GM12878 (cell line): ENCODE measurements around the gene PTH. TPM values are rescaled to one million over a fixed set of nuclear protein-coding genes. Genes with fewer than 3 reads are reported as not detected.
A peak's percentile ranks its signal among the peaks of the same experiment; 100 is the strongest.

ENCODE experiments used
- BHLHE40 ChIP-seq, 2 experiments: fragments of 450-650 bp in 1 of 2; IDR thresholded peaks; 2 replicates each; pipeline ENCODE4 v1.6.1; 2011 to 2017; ENCODE audit warnings: low read depth in 2 of 2, borderline replicate concordance in 1 of 2, improper control_type of control experiment in 1 of 2, low read length in 1 of 2, mild to moderate bottlenecking in 1 of 2
- BRCA1 ChIP-seq: IDR thresholded peaks from 2 replicates; pipeline ENCODE4 v1.6.1; 2011; ENCODE audit warnings: low read depth, low read length, improper control_type of control experiment
- CBX5 ChIP-seq: sonication (generic); IDR thresholded peaks from 2 replicates; pipeline ENCODE4 v1.6.1; 2016; ENCODE audit warnings: low read depth, moderate library complexity, mild to moderate bottlenecking, inconsistent platforms
- EGR1 ChIP-seq, 2 experiments: IDR thresholded peaks; 1 replicate in 1 of 2; 2 replicates in 1 of 2; pipeline ENCODE4 v1.6.1; 2011 to 2012; ENCODE audit warnings: low read depth in 2 of 2, low read length in 2 of 2, borderline replicate concordance in 1 of 2, mild to moderate bottlenecking in 1 of 2, moderate library complexity in 1 of 2
- ELK1 ChIP-seq: IDR thresholded peaks from 2 replicates; pipeline ENCODE4 v1.6.1; 2012; ENCODE audit warnings: low read depth, low read length, improper control_type of control experiment
- HDAC6 ChIP-seq: fragments of 200-600 bp; sonication (generic); IDR thresholded peaks from one replicate; pipeline ENCODE4 v1.8.0; 2017; ENCODE audit warnings: antibody characterized with exemption; ENCODE audit not compliant: unreplicated experiment
- IKZF1 ChIP-seq: fragments of 450-650 bp; conservative IDR thresholded peaks from 2 replicates; pipeline ENCODE4 v1.6.1; 2017; ENCODE audit warnings: antibody characterized with exemption, mild to moderate bottlenecking
- KDM1A ChIP-seq: fragments of 200-600 bp; sonication (generic); IDR thresholded peaks from 2 replicates; pipeline ENCODE4 v1.6.1; 2016; ENCODE audit warnings: borderline replicate concordance
- MEF2B ChIP-seq: fragments of 450-650 bp; IDR thresholded peaks from 2 replicates; pipeline ENCODE4 v1.6.1; 2018; ENCODE audit warnings: mild to moderate bottlenecking, moderate library complexity; ENCODE audit not compliant: partially characterized antibody, poor library complexity, severe bottlenecking
- MLLT1 ChIP-seq: fragments of 450-650 bp; IDR thresholded peaks from 2 replicates; pipeline ENCODE4 v1.6.1; 2016; ENCODE audit warnings: mild to moderate bottlenecking
- MTA2 ChIP-seq: fragments of 450-650 bp; IDR thresholded peaks from 2 replicates; pipeline ENCODE4 v1.6.1; 2016; ENCODE audit warnings: low read depth, mild to moderate bottlenecking, moderate library complexity
- MXI1 ChIP-seq: fragments of 150-350 bp; IDR thresholded peaks from 2 replicates; pipeline ENCODE4 v1.6.1; 2011; ENCODE audit warnings: low read depth, mild to moderate bottlenecking, inconsistent platforms, low read length, improper control_type of control experiment
- MYB ChIP-seq: fragments of 150-350 bp; IDR thresholded peaks from 2 replicates; pipeline ENCODE4 v1.6.1; 2014; ENCODE audit warnings: mild to moderate bottlenecking, low read depth, low read length, borderline replicate concordance
- NFIC ChIP-seq: IDR thresholded peaks from 2 replicates; pipeline ENCODE4 v1.6.1; 2012; ENCODE audit warnings: low read depth, mild to moderate bottlenecking, inconsistent platforms, low read length, moderate library complexity
- NFYB ChIP-seq: IDR thresholded peaks from 2 replicates; pipeline ENCODE4 v1.6.1; 2011; ENCODE audit warnings: low read depth, mild to moderate bottlenecking, low read length, improper control_type of control experiment, moderate library complexity; ENCODE audit not compliant: insufficient read depth
- POLR2AphosphoS5 ChIP-seq: IDR thresholded peaks from 2 replicates; pipeline ENCODE4 v1.6.1; 2011; ENCODE audit warnings: mild to moderate bottlenecking, low read length, inconsistent platforms
- RAD51 ChIP-seq: fragments of 450-650 bp; IDR thresholded peaks from 2 replicates; pipeline ENCODE4 v1.6.1; 2016; ENCODE audit warnings: moderate library complexity, mild to moderate bottlenecking, inconsistent platforms
- RUNX3 ChIP-seq: IDR thresholded peaks from 2 replicates; pipeline ENCODE4 v1.6.1; 2012; ENCODE audit warnings: low read length, inconsistent platforms
- SREBF1 ChIP-seq: IDR thresholded peaks from 2 replicates; pipeline ENCODE4 v1.6.1; 2012; ENCODE audit warnings: mild to moderate bottlenecking, low read length
- SREBF2 ChIP-seq: IDR thresholded peaks from 2 replicates; pipeline ENCODE4 v1.6.1; 2012; ENCODE audit warnings: mild to moderate bottlenecking, low read length
- SRF ChIP-seq, 2 experiments: IDR thresholded peaks; 2 replicates each; pipeline ENCODE4 v1.6.1; 2011; ENCODE audit warnings: low read depth in 2 of 2, low read length in 2 of 2, mild to moderate bottlenecking in 1 of 2, moderate library complexity in 1 of 2
- TCF3 ChIP-seq: IDR thresholded peaks from 2 replicates; pipeline ENCODE4 v1.6.1; 2012; ENCODE audit warnings: low read depth, mild to moderate bottlenecking, low read length, borderline replicate concordance; ENCODE audit not compliant: insufficient read depth
- USF2 ChIP-seq: IDR thresholded peaks from 2 replicates; pipeline ENCODE4 v1.6.1; 2011; ENCODE audit warnings: low read depth, low read length, improper control_type of control experiment, borderline replicate concordance
- WRNIP1 ChIP-seq: IDR thresholded peaks from 2 replicates; pipeline ENCODE4 v1.6.1; 2011; ENCODE audit warnings: low read depth, low read length, improper control_type of control experiment, borderline replicate concordance
- YY1 ChIP-seq: IDR thresholded peaks from 2 replicates; pipeline ENCODE4 v1.6.1; 2011; ENCODE audit warnings: low read depth, mild to moderate bottlenecking, low read length
- ZNF24 ChIP-seq: fragments of 450-650 bp; IDR thresholded peaks from 2 replicates; pipeline ENCODE4 v1.6.1; 2017; ENCODE audit warnings: antibody characterized with exemption, mild to moderate bottlenecking
- ZSCAN29 ChIP-seq: fragments of 450-650 bp; IDR thresholded peaks from 2 replicates; pipeline ENCODE4 v1.6.1; 2017; ENCODE audit warnings: mild to moderate bottlenecking, moderate library complexity
- polyA plus RNA-seq, 11 experiments: library from polyadenylated mRNA; depleted of rRNA in 4 of 11; unstranded in 6 of 11; stranded (reverse) in 5 of 11; fragments of >200 nt; fragmentation: Nextera tagmentation in 4 of 11; fragmentation: Illumina TruSeq in 1 of 11; extraction: Ambion mirVana in 4 of 11; extraction: Trizol in 1 of 11; gene quantifications; 1 replicate in 1 of 11; 2 replicates in 10 of 11; pipeline versions ENCODE4 v1.2.1 to v1.2.3, GENCODE V29; 2011 to 2016; ENCODE audit warnings: inconsistent platforms in 2 of 11, missing spikeins in 2 of 11, low read depth in 1 of 11
- total RNA-seq, 4 experiments: library from RNA; depleted of rRNA in 3 of 4; stranded (reverse); fragments of >200 nt in 3 of 4; fragmentation: Illumina TruSeq in 1 of 4; extraction: Trizol in 1 of 4; gene quantifications; 2 replicates each; pipeline versions ENCODE4 v1.2.1 to v1.2.3, GENCODE V29; 2013 to 2021

The PTH gene
- total and polyA plus RNA-seq, 10 of the 15 experiments (the other 5 are each of a cell fraction or from before 2014, with no cell fraction given): not detected

GRCh38 chr11:13462901-13463778 is 32.7 kb downstream of the PTH start, which contains the start of gene BTBD10 (continued):
- no peak for TF ChIP-seq ZNF24
- peak; percentile 80; the same call in 1 of the 2 replicates for TF ChIP-seq YY1
- TF ChIP-seq CBX5: 0 out of 2 replicates have a peak, but pooled peaks have one; percentile 23
- no peak for TF ChIP-seq MTA2
- TF ChIP-seq MYB: peak; percentile 74; the same call in 1 of the 2 replicates
- no peak for TF ChIP-seq SREBF1
- TF ChIP-seq NFYB: no peak
- peak; percentile 40 for TF ChIP-seq RUNX3
- TF ChIP-seq ELK1: no peak
- TF ChIP-seq USF2: no peak
- TF ChIP-seq NFIC: no peak; the same call in 1 of the 2 replicates
- TF ChIP-seq RAD51: no peak
- 0 out of 4 replicates have a peak, but pooled peaks of 1 of the 2 experiments have one; percentile 16 for TF ChIP-seq SRF (IDR thresholded peaks at IDR 0.05; ENCODE audit: low read depth in 2 of 2, low read length in 2 of 2)
- TF ChIP-seq MXI1: peak; percentile 93
- TF ChIP-seq WRNIP1: no peak
- TF ChIP-seq HDAC6: no peak
- TF ChIP-seq ZSCAN29: no peak
- peak; percentile 96 for TF ChIP-seq POLR2AphosphoS5
- 0 out of 2 replicates have a peak, but pooled peaks have one; percentile 55 for TF ChIP-seq TCF3
- TF ChIP-seq BRCA1: peak; percentile 100
- TF ChIP-seq MLLT1: no peak
- TF ChIP-seq EGR1 (IDR thresholded peaks at IDR 0.05; ENCODE audit: borderline replicate concordance in 1 of 2, low read depth in 2 of 2, low read length in 2 of 2): peak in 1 of 2 experiments; percentile 70; a peak in 2 of 3 replicates
- no peak for TF ChIP-seq SREBF2
- 0 out of 2 replicates have a peak, but pooled peaks have one; percentile 59 for TF ChIP-seq IKZF1
- TF ChIP-seq KDM1A: no peak
- TF ChIP-seq MEF2B: no peak
- TF ChIP-seq BHLHE40 (IDR thresholded peaks at IDR 0.05; ENCODE audit: borderline replicate concordance in 1 of 2, low read depth in 2 of 2, low read length in 1 of 2): peak in 1 of 2 experiments; percentile 32; a peak in 2 of 4 replicates
